Stimulated activated naive CD8-positive, alpha-beta T cell treated with anti-CD3 and anti-CD28 coated beads, Interleukin-15, Interleukin-2, amounts not matched to agents 100 ng/mL and 50 ng/mL, for 24 hours (primary cell): ENCODE measurements around the gene SGIP1.

Source experiments
- H3K27ac Mint-ChIP-seq: one replicate; pipeline ENCODE4 v1.8.0; 2021; ENCODE audit warnings: mild to moderate bottlenecking, mixed read lengths
- H3K27me3 Mint-ChIP-seq: one replicate; pipeline ENCODE4 v1.8.0; 2021; ENCODE audit warnings: mixed read lengths
- H3K36me3 Mint-ChIP-seq: one replicate; pipeline ENCODE4 v1.8.0; 2021; ENCODE audit warnings: low read depth, mixed read lengths
- H3K4me1 Mint-ChIP-seq: one replicate; pipeline ENCODE4 v1.8.0; 2021; ENCODE audit warnings: low read depth, mixed read lengths
- H3K4me3 Mint-ChIP-seq: one replicate; pipeline ENCODE4 v1.8.0; 2021; ENCODE audit warnings: mild to moderate bottlenecking, mixed read lengths
- H3K9me3 Mint-ChIP-seq: one replicate; pipeline ENCODE4 v1.8.0; 2021; ENCODE audit warnings: mixed read lengths

Gene SGIP1

GRCh38 chr1:66532798-66533783 lies 862 bp upstream of the SGIP1 start:
- Mint-ChIP-seq H3K4me3 (peak overlapping the region; percentile 81), H3K27me3 (peaks cover 50% of the 10 kb centered on the region), H3K27ac (no peak overlapping the region), H3K9me3 (no peaks in the 10 kb centered on the region), H3K36me3 (no peaks in the 10 kb centered on the region), H3K4me1 (peaks cover 10% of the 10 kb centered on the region)

- Mint-ChIP-seq H3K27ac (no peak overlapping the region), H3K4me3 (no peak overlapping the region), H3K4me1 (peaks cover 10% of the 10 kb centered on the region), H3K27me3 (peaks cover 45% of the 10 kb centered on the region), H3K9me3 (no peaks in the 10 kb centered on the region), H3K36me3 (no peaks in the 10 kb centered on the region)
Observed at GRCh38 chr1:66535061-66535460, 1.1 kb downstream of the SGIP1 start.

GRCh38 chr1:66535853-66536252 lies 1.9 kb downstream of the SGIP1 start:
- H3K27me3 Mint-ChIP-seq: peaks cover 43% of the 10 kb centered on the region
- H3K9me3 Mint-ChIP-seq: no peaks in the 10 kb centered on the region
- peaks cover 10% of the 10 kb centered on the region for H3K4me1 Mint-ChIP-seq
- H3K27ac Mint-ChIP-seq: no peak overlapping the region
- H3K4me3 Mint-ChIP-seq: no peak overlapping the region
- H3K36me3 Mint-ChIP-seq: no peaks in the 10 kb centered on the region

GRCh38 chr1:66537718-66538117 lies 3.8 kb downstream of the SGIP1 start:
- Mint-ChIP-seq H3K4me3 (no peak overlapping the region), H3K4me1 (peaks cover 6% of the 10 kb centered on the region), H3K27me3 (peaks cover 32% of the 10 kb centered on the region), H3K36me3 (no peaks in the 10 kb centered on the region), H3K9me3 (no peaks in the 10 kb centered on the region), H3K27ac (no peak overlapping the region)

- H3K36me3 Mint-ChIP-seq: no peaks in the 10 kb centered on the region
- no peak overlapping the region for H3K4me3 Mint-ChIP-seq
- peaks cover 18% of the 10 kb centered on the region for H3K27me3 Mint-ChIP-seq
- H3K9me3 Mint-ChIP-seq: no peaks in the 10 kb centered on the region
- no peaks in the 10 kb centered on the region for H3K4me1 Mint-ChIP-seq
- no peak overlapping the region for H3K27ac Mint-ChIP-seq
Observed at GRCh38 chr1:66539491-66539890, 5.5 kb downstream of the SGIP1 start.

GRCh38 chr1:66540434-66541032 lies 6.6 kb downstream of the SGIP1 start:
- Mint-ChIP-seq H3K4me3 (no peak overlapping the region), H3K36me3 (no peaks in the 10 kb centered on the region), H3K4me1 (no peaks in the 10 kb centered on the region), H3K27me3 (peaks cover 10% of the 10 kb centered on the region), H3K9me3 (no peaks in the 10 kb centered on the region), H3K27ac (no peak overlapping the region)

GRCh38 chr1:66542314-66542713 lies 8.4 kb downstream of the SGIP1 start:
- no peak overlapping the region for H3K27ac Mint-ChIP-seq
- H3K27me3 Mint-ChIP-seq: peaks cover 6% of the 10 kb centered on the region
- H3K36me3 Mint-ChIP-seq: no peaks in the 10 kb centered on the region
- no peaks in the 10 kb centered on the region for H3K4me1 Mint-ChIP-seq
- no peak overlapping the region for H3K4me3 Mint-ChIP-seq
- H3K9me3 Mint-ChIP-seq: no peaks in the 10 kb centered on the region

GRCh38 chr1:66542811-66543767 lies 9.1 kb downstream of the SGIP1 start:
- Mint-ChIP-seq H3K36me3 (no peaks in the 10 kb centered on the region), H3K27ac (no peak overlapping the region), H3K9me3 (no peaks in the 10 kb centered on the region), H3K4me3 (no peak overlapping the region), H3K27me3 (peaks cover 12% of the 10 kb centered on the region), H3K4me1 (no peaks in the 10 kb centered on the region)

GRCh38 chr1:66546047-66546810 lies 12.3 kb downstream of the SGIP1 start:
- Mint-ChIP-seq H3K36me3 (no peaks in the 10 kb centered on the region), H3K4me1 (no peaks in the 10 kb centered on the region), H3K27ac (no peak overlapping the region), H3K4me3 (no peak overlapping the region), H3K9me3 (no peaks in the 10 kb centered on the region), H3K27me3 (peaks cover 8% of the 10 kb centered on the region)

- Mint-ChIP-seq H3K4me1 (no peaks in the 10 kb centered on the region), H3K4me3 (no peak overlapping the region), H3K27me3 (peaks cover 6% of the 10 kb centered on the region), H3K9me3 (no peaks in the 10 kb centered on the region), H3K27ac (no peak overlapping the region), H3K36me3 (no peaks in the 10 kb centered on the region)
Observed at GRCh38 chr1:66549017-66549416, 15.1 kb downstream of the SGIP1 start.

GRCh38 chr1:66550243-66550642 lies 16.3 kb downstream of the SGIP1 start:
- H3K4me3 Mint-ChIP-seq: no peak overlapping the region
- H3K27ac Mint-ChIP-seq: no peak overlapping the region
- no peaks in the 10 kb centered on the region for H3K36me3 Mint-ChIP-seq
- no peaks in the 10 kb centered on the region for H3K9me3 Mint-ChIP-seq
- H3K27me3 Mint-ChIP-seq: peaks cover 6% of the 10 kb centered on the region
- H3K4me1 Mint-ChIP-seq: no peaks in the 10 kb centered on the region

GRCh38 chr1:66552287-66552686 lies 18.3 kb downstream of the SGIP1 start:
- H3K27ac Mint-ChIP-seq: no peak overlapping the region
- peaks cover 6% of the 10 kb centered on the region for H3K27me3 Mint-ChIP-seq
- H3K4me1 Mint-ChIP-seq: no peaks in the 10 kb centered on the region
- no peak overlapping the region for H3K4me3 Mint-ChIP-seq
- no peaks in the 10 kb centered on the region for H3K36me3 Mint-ChIP-seq
- H3K9me3 Mint-ChIP-seq: no peaks in the 10 kb centered on the region

GRCh38 chr1:66552829-66553228 lies 18.9 kb downstream of the SGIP1 start:
- H3K4me3 Mint-ChIP-seq: no peak overlapping the region
- peaks cover under 1% of the 10 kb centered on the region for H3K27me3 Mint-ChIP-seq
- H3K9me3 Mint-ChIP-seq: no peaks in the 10 kb centered on the region
- H3K4me1 Mint-ChIP-seq: no peaks in the 10 kb centered on the region
- H3K27ac Mint-ChIP-seq: no peak overlapping the region
- no peaks in the 10 kb centered on the region for H3K36me3 Mint-ChIP-seq

- H3K27me3 Mint-ChIP-seq: no peaks in the 10 kb centered on the region
- no peaks in the 10 kb centered on the region for H3K4me1 Mint-ChIP-seq
- H3K9me3 Mint-ChIP-seq: no peaks in the 10 kb centered on the region
- H3K4me3 Mint-ChIP-seq: no peak overlapping the region
- no peak overlapping the region for H3K27ac Mint-ChIP-seq
- no peaks in the 10 kb centered on the region for H3K36me3 Mint-ChIP-seq
Observed at GRCh38 chr1:66553846-66554245, 19.9 kb downstream of the SGIP1 start.
